Common myeloid progenitor, CD34-positive (primary cell): ENCODE data around the gene ERBB4.

Experiments
- CTCF ChIA-PET: fragments of 350-600 bp; sonication (Branson Sonifier 250); formaldehyde crosslinking; loops from one replicate; lab custom pipeline; 2021; ENCODE audit warnings: antibody characterized with exemption; lab: Charles Lee
- POLR2A ChIA-PET: fragments of 350-600 bp; sonication (Branson Sonifier 250); formaldehyde crosslinking; loops from one replicate; lab custom pipeline; 2021; ENCODE audit warnings: antibody characterized with exemption; lab: Charles Lee
- DNase-seq, 3 donors: peaks; one replicate each; pipeline versions ENCODE4 v3.0.0 to v3.0.0-alpha.2; 2013
- H3K27ac ChIP-seq, 2 experiments: 1 replicate in 1 of 2; 2 replicates in 1 of 2; pipeline ENCODE4 v1.7.0; 2013; ENCODE audit warnings: inconsistent platforms in 2 of 2, low read length in 2 of 2, mild to moderate bottlenecking in 2 of 2, low read depth in 1 of 2, moderate library complexity in 1 of 2; ENCODE audit not compliant: severe bottlenecking in 2 of 2, insufficient read depth in 1 of 2, poor library complexity in 1 of 2
- H3K27me3 ChIP-seq, 5 experiments: replicated peaks in 2 of 5; 1 replicate in 3 of 5; 2 replicates in 2 of 5; pipeline versions ENCODE4 v1.6.1 to v1.7.0; 2013; ENCODE audit warnings: low read length in 4 of 5, mild to moderate bottlenecking in 2 of 5, moderate library complexity in 2 of 5, inconsistent platforms in 1 of 5; ENCODE audit not compliant: insufficient read depth in 5 of 5, control insufficient read depth in 4 of 5
- H3K36me3 ChIP-seq, 4 experiments: 1 replicate in 2 of 4; 2 replicates in 2 of 4; pipeline versions ENCODE4 v1.6.1 to v1.7.0; 2013; ENCODE audit warnings: low read length in 3 of 4, control low read depth in 1 of 4, mild to moderate bottlenecking in 1 of 4; ENCODE audit not compliant: control insufficient read depth in 4 of 4, insufficient read depth in 4 of 4
- H3K4me1 ChIP-seq, 4 experiments: 1 replicate in 3 of 4; 2 replicates in 1 of 4; pipeline versions ENCODE4 v1.6.1 to v1.7.1; 2013; ENCODE audit warnings: low read length in 3 of 4, mild to moderate bottlenecking in 3 of 4, control low read depth in 1 of 4, inconsistent platforms in 1 of 4, moderate library complexity in 1 of 4; ENCODE audit not compliant: control insufficient read depth in 4 of 4, insufficient read depth in 4 of 4; ENCODE audit errors: control extremely low read depth in 1 of 4
- H3K4me3 ChIP-seq, 7 experiments: 1 replicate in 4 of 7; 2 replicates in 3 of 7; pipeline versions ENCODE4 v1.5.1 to v1.7.0; 2013; ENCODE audit warnings: mild to moderate bottlenecking in 7 of 7, low read length in 6 of 7, moderate library complexity in 6 of 7, inconsistent platforms in 2 of 7, low read depth in 2 of 7, control low read depth in 1 of 7; ENCODE audit not compliant: insufficient read depth in 4 of 7, control insufficient read depth in 1 of 7; ENCODE audit errors: extremely low read depth in 1 of 7
- H3K9me3 ChIP-seq, 5 experiments: 1 replicate in 4 of 5; 2 replicates in 1 of 5; pipeline versions ENCODE4 v1.6.1 to v1.7.1; 2013; ENCODE audit warnings: low read length in 4 of 5, mild to moderate bottlenecking in 2 of 5, inconsistent platforms in 1 of 5, low read depth in 1 of 5, moderate library complexity in 1 of 5; ENCODE audit not compliant: control insufficient read depth in 4 of 5, insufficient read depth in 2 of 5; ENCODE audit errors: control extremely low read depth in 1 of 5
- WGBS: methylation state at CpG from one replicate; pipeline ENCODE4 v1.1.5; 2013; ENCODE audit not compliant: insufficient coverage; 5-methylcytosine and 5-hydroxymethylcytosine counted together

Gene ERBB4

DNA sequence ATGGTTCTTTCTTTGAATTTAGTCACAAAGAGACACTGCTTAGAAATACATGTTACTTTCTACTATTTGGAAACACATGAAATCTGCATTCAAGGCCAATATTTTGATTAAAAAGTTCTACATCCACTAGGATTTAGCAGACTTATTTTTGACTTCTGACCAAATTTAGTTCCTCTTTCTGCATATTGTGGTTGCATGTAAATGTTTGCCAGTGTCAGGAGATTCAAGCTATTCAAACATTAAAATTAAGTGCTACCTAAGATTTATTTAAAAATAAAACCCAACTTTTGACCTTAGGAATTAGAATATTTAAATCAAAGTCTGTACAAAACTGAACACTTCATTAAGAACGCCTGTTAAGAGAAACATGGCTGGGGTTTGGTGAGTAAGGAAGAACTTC lies 1091.1 kb downstream of the ERBB4 start:
- no peaks in the 10 kb centered on the region for H3K9me3 ChIP-seq
- CTCF ChIA-PET: no interaction called here
- no peak overlapping the region for H3K27ac ChIP-seq
- H3K36me3 ChIP-seq: no peaks in the 10 kb centered on the region
- DNase-seq: no peak
- POLR2A ChIA-PET: no interaction called here
- H3K27me3 ChIP-seq: no peaks in the 10 kb centered on the region
- no peak overlapping the region for H3K4me3 ChIP-seq
- WGBS: no CpG with 5 or more reads among the region's 1 CpG
- H3K4me1 ChIP-seq: no peaks in the 10 kb centered on the region

GRCh38 chr2:211440107-211440506 lies 1098.5 kb downstream of the ERBB4 start:
- ChIA-PET CTCF (no interaction called here), POLR2A (no interaction called here)

DNA sequence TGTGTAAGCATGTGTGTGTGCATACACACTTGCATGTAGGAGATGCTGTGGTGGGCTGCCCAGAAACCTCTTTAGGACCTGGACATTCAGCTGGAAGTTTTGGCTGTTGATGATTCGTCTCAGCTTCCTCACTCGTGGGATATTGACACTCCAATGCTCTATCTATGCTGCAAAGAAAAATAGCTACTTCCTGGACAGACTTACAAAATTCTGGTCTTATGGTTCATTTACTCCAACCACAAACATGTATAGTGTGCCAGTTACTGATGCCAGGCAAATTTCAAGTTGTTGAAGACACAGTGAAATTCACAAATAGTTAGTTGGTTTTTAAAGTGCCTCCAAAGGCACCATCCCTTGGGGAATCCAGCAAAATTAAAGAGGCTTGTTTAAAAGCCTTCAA lies 1099.6 kb downstream of the ERBB4 start:
- Histone ChIP-seq H3K27me3 (no peaks in the 10 kb centered on the region), H3K4me3 (no peak overlapping the region), H3K27ac (no peak overlapping the region), H3K4me1 (no peaks in the 10 kb centered on the region), H3K36me3 (no peaks in the 10 kb centered on the region), H3K9me3 (no peaks in the 10 kb centered on the region)
- CTCF ChIA-PET: no interaction called here
- DNase-seq: no peak
- WGBS: no CpG with 5 or more reads among the region's 2 CpGs
- POLR2A ChIA-PET: no interaction called here

More at GRCh38 chr2:211440107-211440506, 1098.5 kb downstream of the ERBB4 start:
- 100% methylated on average over 2 of the region's 2 CpGs for WGBS
- Histone ChIP-seq H3K36me3 (no peaks in the 10 kb centered on the region), H3K4me1 (no peaks in the 10 kb centered on the region), H3K27ac (no peak overlapping the region), H3K27me3 (no peaks in the 10 kb centered on the region), H3K4me3 (no peak overlapping the region), H3K9me3 (no peaks in the 10 kb centered on the region)
- no peak for DNase-seq

DNA sequence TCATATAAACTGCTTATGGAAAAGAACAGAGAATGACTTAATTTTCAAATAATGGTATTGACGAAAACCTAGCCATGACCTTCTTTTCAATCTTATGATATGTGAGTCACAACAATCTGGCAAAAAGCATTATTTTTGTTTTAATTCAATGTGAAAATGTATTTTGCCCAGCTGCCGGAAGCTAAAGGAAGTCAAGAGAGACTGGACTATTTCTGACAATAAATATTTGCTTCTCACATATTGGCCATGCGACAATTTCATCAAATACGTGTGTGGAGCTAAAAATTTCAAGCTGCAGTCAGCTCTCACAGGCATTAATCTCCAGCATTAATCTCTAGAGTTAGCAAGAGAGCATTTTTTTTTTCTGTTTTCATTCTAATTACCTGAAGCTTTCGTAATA lies 1101.2 kb downstream of the ERBB4 start:
- H3K36me3 ChIP-seq: no peaks in the 10 kb centered on the region
- CTCF ChIA-PET: interaction anchor here (1.2 to 2.0 kb wide), 2 partner anchors 9 to 1130 kb away, joined by 3 to 5 read pairs; no protein-coding TSS in a partner anchor

GRCh38 chr2:211436182-211436581 lies 1102.4 kb downstream of the ERBB4 start:
- no peaks in the 10 kb centered on the region for H3K36me3 ChIP-seq
- no peaks in the 10 kb centered on the region for H3K9me3 ChIP-seq
- no peaks in the 10 kb centered on the region for H3K27me3 ChIP-seq
- CTCF ChIA-PET: interaction anchor here (1.3 kb wide), 1 partner anchor 19 kb away, joined by 3 read pairs; no protein-coding TSS in a partner anchor
- DNase-seq: no peak
- no peaks in the 10 kb centered on the region for H3K4me1 ChIP-seq
- no peak overlapping the region for H3K4me3 ChIP-seq
- POLR2A ChIA-PET: no interaction called here
- WGBS: no CpG with 5 or more reads among the region's 1 CpG
- H3K27ac ChIP-seq: no peak overlapping the region

More for the DNA sequence above, 1101.2 kb downstream of the ERBB4 start:
- POLR2A ChIA-PET: no interaction called here
- no peaks in the 10 kb centered on the region for H3K4me1 ChIP-seq
- no peak for DNase-seq
- no peaks in the 10 kb centered on the region for H3K9me3 ChIP-seq
- no peaks in the 10 kb centered on the region for H3K27me3 ChIP-seq
- H3K27ac ChIP-seq: no peak overlapping the region
- no peak overlapping the region for H3K4me3 ChIP-seq
- WGBS: 100% methylated on average over 3 of the region's 5 CpGs

- no peak overlapping the region for H3K27ac ChIP-seq
- no peak overlapping the region for H3K4me3 ChIP-seq
- H3K4me1 ChIP-seq: no peaks in the 10 kb centered on the region
- DNase-seq: no peak
- no peaks in the 10 kb centered on the region for H3K9me3 ChIP-seq
- ChIA-PET CTCF (interaction anchor here (1.3 kb wide), 1 partner anchor 20 kb away, joined by 3 read pairs; no protein-coding TSS in a partner anchor), POLR2A (no interaction called here)
- H3K27me3 ChIP-seq: no peaks in the 10 kb centered on the region
- no peaks in the 10 kb centered on the region for H3K36me3 ChIP-seq
- 90% methylated on average over 6 of the region's 9 CpGs for WGBS
Measured at GRCh38 chr2:211435331-211435730, 1103.3 kb downstream of the ERBB4 start.

DNA sequence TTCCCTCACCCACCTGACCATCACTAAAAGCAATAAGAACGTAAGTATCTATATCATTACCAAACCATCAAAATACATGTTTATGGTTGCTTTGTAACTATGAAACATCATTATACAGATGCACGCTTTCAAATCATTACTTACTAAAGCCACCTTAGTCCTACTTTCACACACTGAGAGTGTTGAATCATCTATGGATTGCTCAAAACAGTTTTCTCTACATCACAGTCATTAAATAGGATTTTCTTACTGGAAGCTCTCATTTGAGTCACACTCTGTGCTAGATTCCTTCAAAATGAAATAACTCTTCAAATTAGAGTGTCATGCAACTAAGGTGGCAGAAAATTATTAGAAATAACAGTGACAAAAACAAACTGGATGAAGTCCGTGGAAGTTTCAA lies 1103.8 kb downstream of the ERBB4 start:
- Histone ChIP-seq H3K9me3 (no peaks in the 10 kb centered on the region), H3K27ac (no peak overlapping the region), H3K4me3 (no peak overlapping the region), H3K27me3 (no peaks in the 10 kb centered on the region), H3K36me3 (no peaks in the 10 kb centered on the region), H3K4me1 (no peaks in the 10 kb centered on the region)
- 93% methylated on average over 1 of the region's 3 CpGs for WGBS
- CTCF ChIA-PET: interaction anchor here (1.3 kb wide), 1 partner anchor 21 kb away, joined by 3 read pairs; no protein-coding TSS in a partner anchor
- POLR2A ChIA-PET: no interaction called here
- DNase-seq: no peak
